Gastrocnemius medialis (tissue), 4 donors: ENCODE measurements around the gene CISD1. TPM values are rescaled to one million over a fixed set of nuclear protein-coding genes. Genes with fewer than 3 reads are reported as not detected.
"Not testable (repeated sequence)": the region's sequence is repeated elsewhere in the genome, so short reads cannot be mapped to it uniquely, and the experiment has no call there.

Experiments used
- ATAC-seq, 2 donors: fragments of 150-250 bp; one replicate each; pipeline ENCODE4 v1.9.1; 2016
- DNase-seq, 2 donors: peaks; one replicate each; pipeline ENCODE4 v3.0.0-alpha.2; 2019
- H3K27ac ChIP-seq, 4 donors: fragments of 200-600 bp; sonication (generic); 1 replicate in 1 of 4; 2 replicates in 3 of 4; pipeline ENCODE4 v1.5.1; 2016 to 2018; ENCODE audit warnings: mild to moderate bottlenecking in 2 of 4, moderate library complexity in 1 of 4
- H3K27me3 ChIP-seq, 3 donors: fragments of 200-600 bp; sonication (generic) in 2 of 3; 1 replicate in 1 of 3; 2 replicates in 2 of 3; pipeline versions ENCODE4 v1.5.1 to v1.6.0; 2016 to 2019; ENCODE audit warnings: mild to moderate bottlenecking in 1 of 3, moderate library complexity in 1 of 3
- H3K36me3 ChIP-seq, 2 donors: fragments of 200-600 bp; sonication (generic) in 1 of 2; one replicate each; pipeline ENCODE4 v1.5.1; 2017 to 2018
- H3K4me1 ChIP-seq, 2 donors: fragments of 200-600 bp; sonication (generic) in 1 of 2; one replicate each; pipeline ENCODE4 v1.5.1; 2016 to 2017; ENCODE audit warnings: mild to moderate bottlenecking in 2 of 2
- H3K4me3 ChIP-seq, 4 donors: fragments of 200-600 bp; sonication (generic) in 3 of 4; 1 replicate in 1 of 4; 2 replicates in 3 of 4; pipeline ENCODE4 v1.5.1; 2016 to 2019; ENCODE audit warnings: mild to moderate bottlenecking in 2 of 4
- H3K9me3 ChIP-seq, 3 donors: fragments of 200-600 bp; sonication (generic) in 2 of 3; 1 replicate in 1 of 3; 2 replicates in 2 of 3; pipeline ENCODE4 v1.5.1; 2016 to 2019
- CTCF ChIP-seq, 5 experiments: fragments of 450-650 bp in 3 of 5; fragments of 200-600 bp in 2 of 5; sonication (generic) in 2 of 5; IDR thresholded peaks in 4 of 5; conservative IDR thresholded peaks in 1 of 5; 1 replicate in 4 of 5; 2 replicates in 1 of 5; pipeline ENCODE4 v1.5.1; 2016 to 2019; ENCODE audit warnings: antibody characterized with exemption in 5 of 5, mild to moderate bottlenecking in 3 of 5, moderate library complexity in 3 of 5
- POLR2A ChIP-seq, 2 donors: fragments of 450-650 bp; IDR thresholded peaks; one replicate each; pipeline ENCODE4 v1.6.1; 2017; ENCODE audit warnings: antibody characterized with exemption in 2 of 2, mild to moderate bottlenecking in 2 of 2, moderate library complexity in 2 of 2
- in situ Hi-C, 4 donors: fragments of 200-750 bp; cut with MboI; loops; one replicate each; pipeline versions ENCODE4 v1.15.0 to v1.8.0; 2017; ENCODE audit warnings: low sequenced_read_pairs in 4 of 4
- intact Hi-C: fragments of 100-400 bp; cut with DNase I; formaldehyde crosslinking; loops from one replicate; pipeline ENCODE4 v1.15.1; 2023; ENCODE audit warnings: low total_unique reads
- total RNA-seq, 4 donors: library from RNA; depleted of rRNA; stranded (reverse); fragments of >200 nt; gene quantifications; one replicate each; pipeline versions ENCODE4 v1.1.0 to v1.2.3, GENCODE V29; 2016

The CISD1 gene
- total RNA-seq, 4 donors from 2014 or later, result 54.4 to 90.2 (median 71.1) TPM

- ATAC-seq (no peak), DNase-seq (no peak)
- intact Hi-C loops, result no loop called here
- Histone ChIP-seq H3K4me1 (no peaks in the 10 kb centered on the region), H3K27me3 (no peaks in the 10 kb centered on the region), H3K9me3 (no peaks in the 10 kb centered on the region), H3K36me3 (no peaks in the 10 kb centered on the region), H3K4me3 (no peak overlapping the region), H3K27ac (no peak overlapping the region)
- in situ Hi-C loops, result no loop called here
- TF ChIP-seq POLR2A (IDR thresholded peaks at IDR 0.05) (no peak), CTCF (IDR thresholded peaks at IDR 0.05 in 4 of 5, conservative IDR thresholded peaks at IDR 0.05 in 1 of 5) (no peak)
Measured at GRCh38 chr10:58243269-58243668, 25.7 kb upstream of the CISD1 start.

- H3K4me1 ChIP-seq, in situ Hi-C loops, H3K36me3 ChIP-seq, intact Hi-C loops, H3K9me3 ChIP-seq, H3K4me3 ChIP-seq, H3K27me3 ChIP-seq, DNase-seq, ATAC-seq, H3K27ac ChIP-seq: not testable (repeated sequence)
Measured at GRCh38 chr10:58243801-58244200, 25.2 kb upstream of the CISD1 start.

DNA sequence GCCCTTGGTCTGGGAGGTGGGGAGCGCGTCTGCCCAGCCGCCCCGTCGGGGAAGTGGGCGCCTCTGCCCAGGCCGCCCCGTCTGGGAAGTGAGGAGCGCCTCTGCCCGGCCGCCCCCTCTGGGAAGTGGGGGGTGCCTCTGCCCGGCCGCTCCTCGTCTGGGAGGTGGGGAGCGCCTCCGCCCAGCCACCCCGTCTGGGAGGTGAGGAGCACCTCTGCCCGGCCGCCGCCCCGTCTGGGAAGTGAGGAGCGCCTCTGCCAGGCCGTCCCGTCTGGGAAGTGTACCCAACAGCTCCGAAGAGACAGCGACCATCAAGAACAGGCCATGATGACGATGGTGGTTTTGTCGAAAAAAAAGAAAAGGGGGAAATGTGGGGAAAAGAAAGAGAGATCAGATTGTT lies 24.7 kb upstream of the CISD1 start:
- H3K4me1 ChIP-seq, H3K27me3 ChIP-seq, H3K36me3 ChIP-seq, in situ Hi-C loops, intact Hi-C loops, H3K27ac ChIP-seq, ATAC-seq, H3K9me3 ChIP-seq, DNase-seq, H3K4me3 ChIP-seq: not testable (repeated sequence)

DNA sequence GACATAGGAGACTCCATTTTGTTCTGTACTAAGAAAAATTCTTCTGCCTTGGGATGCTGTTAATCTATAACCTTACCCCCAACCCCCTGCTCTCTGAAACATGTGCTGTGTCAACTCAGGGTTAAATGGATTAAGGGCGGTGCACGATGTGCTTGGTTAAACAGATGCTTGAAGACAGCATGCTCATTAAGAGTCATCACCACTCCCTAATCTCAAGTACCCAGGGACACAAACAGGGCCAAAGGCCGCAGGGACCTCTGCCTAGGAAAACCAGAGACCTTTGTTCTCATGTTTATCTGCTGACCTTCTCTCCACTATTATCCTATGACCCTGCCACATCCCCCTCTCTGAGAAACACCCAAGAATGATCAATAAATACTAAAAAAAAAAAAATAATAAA lies 24.3 kb upstream of the CISD1 start:
- DNase-seq, in situ Hi-C loops, ATAC-seq, H3K27ac ChIP-seq, H3K36me3 ChIP-seq, intact Hi-C loops, H3K27me3 ChIP-seq, H3K4me3 ChIP-seq, H3K9me3 ChIP-seq, H3K4me1 ChIP-seq: not testable (repeated sequence)

GRCh38 chr10:58253184-58253583 lies 15.8 kb upstream of the CISD1 start:
- DNase-seq (no peak), ATAC-seq (no peak)
- in situ Hi-C loops (no loop called here), intact Hi-C loops (no loop called here)
- H3K4me3 ChIP-seq, result no peak overlapping the region
- no peaks in the 10 kb centered on the region for H3K36me3 ChIP-seq
- H3K9me3 ChIP-seq, result no peaks in the 10 kb centered on the region
- H3K27me3 ChIP-seq, result no peaks in the 10 kb centered on the region
- no peak overlapping the region for H3K27ac ChIP-seq
- no peaks in the 10 kb centered on the region for H3K4me1 ChIP-seq
- TF ChIP-seq CTCF (IDR thresholded peaks at IDR 0.05 in 4 of 5, conservative IDR thresholded peaks at IDR 0.05 in 1 of 5) (no peak), POLR2A (IDR thresholded peaks at IDR 0.05) (no peak)

DNA sequence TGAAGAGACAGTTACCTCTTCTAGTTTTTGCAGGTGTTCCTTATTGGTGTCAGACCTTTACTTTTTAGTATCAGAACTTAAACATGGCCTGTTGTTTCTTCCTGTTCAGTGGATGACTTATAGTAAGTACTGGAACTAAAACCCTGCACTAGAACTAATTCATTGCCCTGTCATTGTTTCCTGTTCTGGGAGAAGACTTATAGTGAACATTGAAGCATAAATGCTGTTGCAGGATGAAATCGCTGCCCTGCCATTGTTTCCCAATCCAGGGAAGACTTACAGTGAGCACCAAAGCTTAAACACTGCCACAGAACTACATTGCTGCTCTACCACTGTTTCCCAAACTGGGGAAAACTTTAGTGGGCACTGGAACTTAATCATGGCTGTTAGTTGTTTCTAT lies 14.3 kb upstream of the CISD1 start:
- Histone ChIP-seq H3K27ac (no peak overlapping the region), H3K27me3 (no peaks in the 10 kb centered on the region), H3K4me1 (no peaks in the 10 kb centered on the region), H3K36me3 (no peaks in the 10 kb centered on the region), H3K4me3 (no peak overlapping the region), H3K9me3 (no peaks in the 10 kb centered on the region)
- in situ Hi-C loops (no loop called here), intact Hi-C loops (no loop called here)
- no peak for DNase-seq
- TF ChIP-seq POLR2A (IDR thresholded peaks at IDR 0.05), result no peak
- no peak for TF ChIP-seq CTCF (IDR thresholded peaks at IDR 0.05 in 4 of 5, conservative IDR thresholded peaks at IDR 0.05 in 1 of 5)
- ATAC-seq, result no peak

GRCh38 chr10:58256013-58256780 lies 12.8 kb upstream of the CISD1 start:
- H3K4me1 ChIP-seq, in situ Hi-C loops, H3K4me3 ChIP-seq, intact Hi-C loops, ATAC-seq, DNase-seq, H3K27ac ChIP-seq, H3K9me3 ChIP-seq, H3K27me3 ChIP-seq, H3K36me3 ChIP-seq: not testable (repeated sequence)
